Measurements from ENCODE around the gene UEVLD. TPM values are rescaled to one million over a fixed set of nuclear protein-coding genes. Genes with fewer than 3 reads are reported as not detected.

UEVLD gene
- total RNA-seq, 1 donor, result 33.2 TPM

- TF ChIP-seq, protein P1, sequence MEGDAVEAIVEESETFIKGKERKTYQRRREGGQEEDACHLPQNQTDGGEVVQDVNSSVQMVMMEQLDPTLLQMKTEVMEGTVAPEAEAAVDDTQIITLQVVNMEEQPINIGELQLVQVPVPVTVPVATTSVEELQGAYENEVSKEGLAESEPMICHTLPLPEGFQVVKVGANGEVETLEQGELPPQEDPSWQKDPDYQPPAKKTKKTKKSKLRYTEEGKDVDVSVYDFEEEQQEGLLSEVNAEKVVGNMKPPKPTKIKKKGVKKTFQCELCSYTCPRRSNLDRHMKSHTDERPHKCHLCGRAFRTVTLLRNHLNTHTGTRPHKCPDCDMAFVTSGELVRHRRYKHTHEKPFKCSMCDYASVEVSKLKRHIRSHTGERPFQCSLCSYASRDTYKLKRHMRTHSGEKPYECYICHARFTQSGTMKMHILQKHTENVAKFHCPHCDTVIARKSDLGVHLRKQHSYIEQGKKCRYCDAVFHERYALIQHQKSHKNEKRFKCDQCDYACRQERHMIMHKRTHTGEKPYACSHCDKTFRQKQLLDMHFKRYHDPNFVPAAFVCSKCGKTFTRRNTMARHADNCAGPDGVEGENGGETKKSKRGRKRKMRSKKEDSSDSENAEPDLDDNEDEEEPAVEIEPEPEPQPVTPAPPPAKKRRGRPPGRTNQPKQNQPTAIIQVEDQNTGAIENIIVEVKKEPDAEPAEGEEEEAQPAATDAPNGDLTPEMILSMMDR (IDR thresholded peaks at IDR 0.05; ENCODE audit: insufficient read depth, low read depth, low read length), result no peak
- no peak for DNase-seq (ENCODE audit: low read depth)
- no peak overlapping the region for H3K4me3 ChIP-seq (ENCODE audit: low read depth, low read length)
Measured at GRCh38 chr11:18492888-18493287, 95.6 kb downstream of the UEVLD start.

GRCh38 chr11:18491924-18492323 is 96.6 kb downstream of the UEVLD start:
- no peak for DNase-seq (ENCODE audit: low read depth)
- TF ChIP-seq, protein P1 (IDR thresholded peaks at IDR 0.05; ENCODE audit: insufficient read depth, low read depth, low read length), result no peak
- H3K4me3 ChIP-seq (ENCODE audit: low read depth, low read length), result no peak overlapping the region

DNA sequence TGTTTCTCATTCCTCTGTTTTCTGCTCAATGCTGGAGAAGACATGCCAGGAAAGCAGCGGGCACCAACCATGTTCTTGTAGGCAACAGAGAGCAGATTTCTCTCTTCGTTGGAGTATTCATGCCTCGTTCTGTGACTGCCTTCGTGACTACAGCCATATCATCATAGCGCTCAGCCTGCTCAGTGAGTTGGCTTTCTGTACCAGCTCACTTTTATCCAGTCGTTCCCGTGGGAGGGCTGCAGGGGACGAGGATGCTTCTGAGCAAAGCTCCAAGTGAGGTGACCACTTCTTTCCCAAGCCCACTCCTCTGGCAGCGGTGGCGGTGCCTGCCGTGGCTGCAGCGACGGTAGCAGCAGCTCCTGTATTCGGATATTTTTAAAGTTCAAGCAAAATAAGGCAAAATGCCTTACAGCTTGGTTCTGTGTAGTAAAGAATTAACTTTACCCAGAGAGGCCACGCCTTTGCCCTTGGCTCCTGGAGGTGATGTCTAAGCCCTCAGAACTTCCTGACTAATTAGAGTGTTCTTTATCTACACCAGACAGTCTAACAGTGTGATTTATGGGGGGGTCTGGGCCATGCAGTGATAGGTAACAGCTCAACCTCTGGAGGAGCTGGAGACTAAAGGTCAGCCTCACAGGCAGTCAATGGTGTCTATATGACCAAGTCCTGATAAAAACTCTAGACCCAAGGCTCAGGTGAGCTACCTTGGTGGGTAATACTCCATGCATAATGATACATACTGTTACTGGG is 97.6 kb downstream of the UEVLD start:
- DNase-seq (ENCODE audit: low read depth), result no peak
- TF ChIP-seq, protein P1 (IDR thresholded peaks at IDR 0.05; ENCODE audit: insufficient read depth, low read depth, low read length), result no peak
- H3K4me3 ChIP-seq (ENCODE audit: low read depth, low read length), result no peak overlapping the region

- TF ChIP-seq, protein P1 (IDR thresholded peaks at IDR 0.05; ENCODE audit: insufficient read depth, low read depth, low read length), result no peak
- no peak overlapping the region for H3K4me3 ChIP-seq (ENCODE audit: low read depth, low read length)
- no peak for DNase-seq (ENCODE audit: low read depth)
Measured at GRCh38 chr11:18490319-18490718, 98.2 kb downstream of the UEVLD start.

DNA sequence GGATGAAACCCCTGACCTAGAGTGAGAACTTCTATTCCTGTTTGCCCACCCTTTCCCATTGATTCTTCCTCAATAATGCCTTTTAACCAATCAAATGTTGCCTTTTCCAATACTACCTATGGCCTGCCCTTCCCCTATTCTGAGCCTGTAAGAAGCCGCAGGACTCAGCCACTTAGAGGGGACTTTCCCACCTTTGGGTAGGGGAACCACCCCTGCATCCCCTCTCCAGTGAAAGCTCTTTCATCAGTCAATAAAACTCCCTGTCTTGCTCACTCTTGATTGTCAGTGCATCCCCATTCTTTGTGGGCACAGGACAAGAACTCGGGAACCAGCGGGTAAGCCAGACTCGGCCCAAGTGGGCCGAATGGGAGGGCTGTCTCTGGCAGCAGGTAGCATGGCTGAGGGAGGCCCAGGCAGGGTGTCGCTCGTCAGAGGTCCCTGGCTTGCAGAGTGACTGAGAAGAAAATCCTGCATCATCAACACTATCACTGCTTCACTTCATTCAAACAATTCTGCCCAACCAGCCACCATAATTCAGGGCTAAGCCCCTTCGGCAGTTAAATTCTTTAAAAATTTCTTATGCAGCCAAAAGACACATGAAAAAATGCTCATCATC is 102.5 kb downstream of the UEVLD start:
- TF ChIP-seq, protein P1 (IDR thresholded peaks at IDR 0.05; ENCODE audit: insufficient read depth, low read depth, low read length), result no peak
- no peak overlapping the region for H3K4me3 ChIP-seq (ENCODE audit: low read depth, low read length)
- no peak for DNase-seq (ENCODE audit: low read depth)

Other genes with a start within 250 kb of the UEVLD start
- 497 and 586 TPM in 2 replicates for gene LDHA, start 194.2 kb downstream of the UEVLD start, total RNA-seq
- gene LDHC, start 176.4 kb downstream of the UEVLD start, total RNA-seq, result 1.3 TPM in 1 of 2 replicates, not detected in the other
- gene LDHAL6A, start 132.9 kb downstream of the UEVLD start, total RNA-seq, result not detected in 2 replicates
- 46.1 and 60.9 TPM in 2 replicates for gene TSG101, start 61.8 kb downstream of the UEVLD start, total RNA-seq
- gene MISFA, start 11.1 kb upstream of the UEVLD start, total RNA-seq, result under 0.01 and 0.32 TPM in 2 replicates
- 17.7 and 20.7 TPM in 2 replicates for gene SPTY2D1, start 45.6 kb upstream of the UEVLD start, total RNA-seq
- 0.32 and 0.43 TPM in 2 replicates for gene TMEM86A, start 110.0 kb upstream of the UEVLD start, total RNA-seq
- under 0.01 and 1.3 TPM in 2 replicates for gene IGSF22, start 137.5 kb upstream of the UEVLD start, total RNA-seq
- not detected in 2 replicates for gene PTPN5, start 203.1 kb upstream of the UEVLD start, total RNA-seq

Data from fibroblast of villous mesenchyme (primary cell).